ENCODE measurements around the gene KCND2.
"Not testable (repeated sequence)": the region's sequence is repeated elsewhere in the genome, so short reads cannot be mapped to it uniquely, and the experiment has no call there.

The KCND2 gene

GRCh38 chr7:120272701-120273475, at the start of gene KCND2:
Gene KCND2, plus strand, starts transcription at chr7:120273175.
- DNase-seq: peak; percentile 61

- DNase-seq: no peak
These were observed 46.8 kb upstream of the KCND2 start for GRCh38 chr7:120226188-120226587.

- no peak for DNase-seq
These were observed 45.7 kb upstream of the KCND2 start for GRCh38 chr7:120227255-120227654.

- DNase-seq: no peak
These were observed 43.9 kb upstream of the KCND2 start for GRCh38 chr7:120229084-120229483.

- DNase-seq: no peak
These were observed 39.6 kb upstream of the KCND2 start for GRCh38 chr7:120233338-120233737.

GRCh38 chr7:120240350-120240749, 32.6 kb upstream of the KCND2 start:
- DNase-seq: not testable (repeated sequence)

GRCh38 chr7:120241973-120242372, 31.0 kb upstream of the KCND2 start:
- no peak for DNase-seq

GRCh38 chr7:120254845-120255244, 18.1 kb upstream of the KCND2 start:
- no peak for DNase-seq

- no peak for DNase-seq
These were observed 16.5 kb upstream of the KCND2 start for GRCh38 chr7:120256344-120257070.

- DNase-seq: no peak
These were observed 13.6 kb upstream of the KCND2 start for GRCh38 chr7:120259386-120259785.

- DNase-seq: no peak
These were observed 12.9 kb upstream of the KCND2 start for GRCh38 chr7:120260111-120260510.

- DNase-seq: peak; percentile 81
These were observed 714 bp upstream of the KCND2 start for GRCh38 chr7:120272261-120272660.

- DNase-seq: peak; percentile 71
These were observed 551 bp downstream of the KCND2 start for GRCh38 chr7:120273476-120273975.

GRCh38 chr7:120274482-120274881, 1.5 kb downstream of the KCND2 start:
- no peak for DNase-seq

GRCh38 chr7:120274899-120275298, 1.9 kb downstream of the KCND2 start:
- no peak for DNase-seq

GRCh38 chr7:120276720-120277119, 3.7 kb downstream of the KCND2 start:
- no peak for DNase-seq

GRCh38 chr7:120278773-120279172, 5.8 kb downstream of the KCND2 start:
- DNase-seq: no peak

GRCh38 chr7:120280743-120281142, 7.8 kb downstream of the KCND2 start:
- DNase-seq: no peak

GRCh38 chr7:120293027-120293426, 20.1 kb downstream of the KCND2 start:
- no peak for DNase-seq

GRCh38 chr7:120302190-120302589, 29.2 kb downstream of the KCND2 start:
- no peak for DNase-seq

- DNase-seq: no peak
These were observed 30.1 kb downstream of the KCND2 start for GRCh38 chr7:120303105-120303504.

- DNase-seq: no peak
These were observed 31.7 kb downstream of the KCND2 start for GRCh38 chr7:120304674-120305073.

GRCh38 chr7:120307991-120308545, 35.1 kb downstream of the KCND2 start:
- DNase-seq: no peak
